Thymus (tissue), 11 donors: ENCODE measurements around the gene MAP3K14. TPM values are rescaled to one million over a fixed set of nuclear protein-coding genes. Genes with fewer than 3 reads are reported as not detected.

Source experiments
- DNase-seq, 9 donors: peaks; one replicate each; pipeline ENCODE4 v3.0.0-alpha.2; 2013; ENCODE audit warnings: low spot score in 9 of 9, low read depth in 6 of 9, missing footprints in 1 of 9
- H3K27ac ChIP-seq, 2 donors: one replicate each; pipeline ENCODE4 v1.5.1; 2013; ENCODE audit warnings: control low read depth in 1 of 2, low read depth in 1 of 2, low read length in 1 of 2, mild to moderate bottlenecking in 1 of 2, moderate library complexity in 1 of 2
- H3K27me3 ChIP-seq, 2 donors: one replicate each; pipeline ENCODE4 v1.5.1; 2013; ENCODE audit warnings: low read length in 1 of 2; ENCODE audit not compliant: control insufficient read depth in 2 of 2, insufficient read depth in 1 of 2
- H3K36me3 ChIP-seq, 2 donors: one replicate each; pipeline ENCODE4 v1.5.1; 2013; ENCODE audit warnings: low read length in 1 of 2, mild to moderate bottlenecking in 1 of 2, moderate library complexity in 1 of 2; ENCODE audit not compliant: control insufficient read depth in 2 of 2, insufficient read depth in 2 of 2
- H3K4me1 ChIP-seq, 2 donors: one replicate each; pipeline ENCODE4 v1.5.1; 2013; ENCODE audit warnings: low read length in 2 of 2; ENCODE audit not compliant: control insufficient read depth in 2 of 2, insufficient read depth in 2 of 2
- H3K4me3 ChIP-seq, 2 donors: one replicate each; pipeline ENCODE4 v1.5.1; 2013; ENCODE audit warnings: low read length in 2 of 2, control low read depth in 1 of 2, mild to moderate bottlenecking in 1 of 2
- H3K9me3 ChIP-seq, 2 donors: one replicate each; pipeline ENCODE4 v1.5.1; 2013; ENCODE audit warnings: low read length in 1 of 2, mild to moderate bottlenecking in 1 of 2; ENCODE audit not compliant: control insufficient read depth in 2 of 2, insufficient read depth in 1 of 2
- WGBS: extraction: QIAGEN DNeasy Blood & Tissue Kit; methylation state at CpG from one replicate; pipeline ENCODE4 v1.1.7; 2013; 5-methylcytosine and 5-hydroxymethylcytosine counted together
- polyA plus RNA-seq: library from polyadenylated mRNA; stranded (reverse); fragments of 200-250 nt; gene quantifications from one replicate; pipeline ENCODE4 v1.2.3, GENCODE V29; 2013
- total RNA-seq: library from RNA; stranded (reverse); fragments of 120-200 nt; gene quantifications from one replicate; pipeline ENCODE4 v1.2.4, GENCODE V29; 2013
- donor health status: healthy.

Gene MAP3K14
- total and polyA plus RNA-seq, 2 donors, result 9.7 to 21.8 TPM

- no peak for DNase-seq
- Histone ChIP-seq H3K36me3 (peaks cover 34 to 50% of the 10 kb centered on the region in 2 donors), H3K4me1 (peaks cover 12 to 19% of the 10 kb centered on the region in 2 donors), H3K27ac (no peak overlapping the region), H3K27me3 (no peaks in the 10 kb centered on the region), H3K9me3 (no peaks in the 10 kb centered on the region), H3K4me3 (peak overlapping the region; percentile 56 to 69)
- 89% methylated on average over 18 of the region's 18 CpGs for WGBS
These were observed 54.0 kb downstream of the MAP3K14 start for GRCh38 chr17:45262516-45263476.

GRCh38 chr17:45261577-45262515 lies 55.0 kb downstream of the MAP3K14 start, which contains the start of gene SPATA32:
SPATA32 (minus strand) TSS chr17:45262094; CDS start chr17:45262016, 78 bp downstream.
- peaks cover 12 to 19% of the 10 kb centered on the region in 2 donors for H3K4me1 ChIP-seq
- H3K27ac ChIP-seq, result peak within 1 kb of the TSS; percentile 58 to 90
- WGBS, result 4% methylated on average over 68 of the region's 68 CpGs
- DNase-seq, result peak in 8 of 9 donors; percentile 32 to 79 (median 51)
- peaks cover 26 to 43% of the 10 kb centered on the region in 2 donors for H3K36me3 ChIP-seq
- H3K4me3 ChIP-seq, result peak within 1 kb of the TSS; percentile 56 to 69
- no peaks in the 10 kb centered on the region for H3K27me3 ChIP-seq
- no peaks in the 10 kb centered on the region for H3K9me3 ChIP-seq

- H3K36me3 ChIP-seq, result peaks cover 23 to 30% of the 10 kb centered on the region in 2 donors
- DNase-seq, result no peak
- 97% methylated on average over 7 of the region's 7 CpGs for WGBS
- no peak overlapping the region for H3K4me3 ChIP-seq
- no peaks in the 10 kb centered on the region for H3K9me3 ChIP-seq
- H3K27me3 ChIP-seq, result no peaks in the 10 kb centered on the region
- H3K27ac ChIP-seq, result no peak overlapping the region
- H3K4me1 ChIP-seq, result peaks cover 12 to 24% of the 10 kb centered on the region in 2 donors
These were observed 56.5 kb downstream of the MAP3K14 start for GRCh38 chr17:45260204-45260783.

- Histone ChIP-seq H3K36me3 (peaks cover 10 to 18% of the 10 kb centered on the region in 2 donors), H3K9me3 (no peaks in the 10 kb centered on the region), H3K4me1 (peaks cover 12 to 24% of the 10 kb centered on the region in 2 donors), H3K27ac (no peak overlapping the region), H3K4me3 (no peak overlapping the region), H3K27me3 (no peaks in the 10 kb centered on the region)
- no peak for DNase-seq
- 83% methylated on average over 5 of the region's 5 CpGs for WGBS
These were observed 57.8 kb downstream of the MAP3K14 start for GRCh38 chr17:45258981-45259380.

- H3K4me1 ChIP-seq, result peaks cover 10 to 16% of the 10 kb centered on the region in 2 donors
- DNase-seq, result no peak
These were observed 59.7 kb downstream of the MAP3K14 start for GRCh38 chr17:45257115-45257514.

GRCh38 chr17:45256114-45256966 lies 60.5 kb downstream of the MAP3K14 start:
- H3K4me3 ChIP-seq, result no peak overlapping the region
- H3K36me3 ChIP-seq, result peaks cover 4 to 12% of the 10 kb centered on the region in 2 donors
- peaks cover 8 to 9% of the 10 kb centered on the region in 2 donors for H3K4me1 ChIP-seq
- no peaks in the 10 kb centered on the region for H3K9me3 ChIP-seq
- WGBS, result 80% methylated on average over 14 of the region's 14 CpGs
- no peaks in the 10 kb centered on the region for H3K27me3 ChIP-seq
- no peak for DNase-seq
- H3K27ac ChIP-seq, result no peak overlapping the region

More at GRCh38 chr17:45257115-45257514, 59.7 kb downstream of the MAP3K14 start:
- no peak overlapping the region for H3K27ac ChIP-seq
- peaks cover 4 to 8% of the 10 kb centered on the region in 2 donors for H3K36me3 ChIP-seq
- H3K4me3 ChIP-seq, result no peak overlapping the region
- H3K9me3 ChIP-seq, result no peaks in the 10 kb centered on the region
- WGBS, result 97% methylated on average over 16 of the region's 16 CpGs
- no peaks in the 10 kb centered on the region for H3K27me3 ChIP-seq

- H3K27me3 ChIP-seq, result no peaks in the 10 kb centered on the region
- H3K4me1 ChIP-seq, result peaks cover 14 to 15% of the 10 kb centered on the region in 2 donors
- WGBS, result 98% methylated on average over 8 of the region's 8 CpGs
- H3K27ac ChIP-seq, result no peak overlapping the region
- no peak overlapping the region for H3K4me3 ChIP-seq
- DNase-seq, result no peak
- H3K36me3 ChIP-seq, result peaks cover 7 to 21% of the 10 kb centered on the region in 2 donors
- H3K9me3 ChIP-seq, result peaks cover 0 to 7% of the 10 kb centered on the region in 2 donors
These were observed 61.5 kb downstream of the MAP3K14 start for GRCh38 chr17:45255358-45255757.

GRCh38 chr17:45253879-45254278 lies 62.9 kb downstream of the MAP3K14 start:
- H3K27ac ChIP-seq, result no peak overlapping the region
- H3K4me3 ChIP-seq, result no peak overlapping the region
- 98% methylated on average over 4 of the region's 4 CpGs for WGBS
- DNase-seq, result no peak
- H3K36me3 ChIP-seq, result peaks cover 12 to 35% of the 10 kb centered on the region in 2 donors
- peaks cover 0 to 10% of the 10 kb centered on the region in 2 donors for H3K9me3 ChIP-seq
- no peaks in the 10 kb centered on the region for H3K27me3 ChIP-seq
- H3K4me1 ChIP-seq, result peaks cover 25 to 30% of the 10 kb centered on the region in 2 donors
